ENCODE results near the gene LITAFD.
"Not testable (repeated sequence)": the region's sequence is repeated elsewhere in the genome, so short reads cannot be mapped to it uniquely, and the experiment has no call there.

LITAFD gene

GRCh38 chr16:8882041-8882617 lies at the start of gene LITAFD:
LITAFD (plus strand) TSS chr16:8882351; CDS start chr16:8884356, 2,005 bp downstream.
- Mint-ChIP-seq H3K36me3 (peaks cover 2% of the 10 kb centered on the region), H3K27ac (no peak within 1 kb of the TSS), H3K27me3 (peaks cover 60% of the 10 kb centered on the region), H3K9me3 (no peaks in the 10 kb centered on the region), H3K4me3 (no peak within 1 kb of the TSS), H3K4me1 (peaks cover 16% of the 10 kb centered on the region)
- CTCF ChIA-PET: interaction anchor here (0.7 to 7.5 kb wide), 7 partner anchors 26 to 303 kb away, joined by 3 to 55 read pairs (median 3); no protein-coding TSS in a partner anchor
- no peak for DNase-seq

GRCh38 chr16:8832717-8833105 lies 49.4 kb upstream of the LITAFD start:
- CTCF ChIA-PET: no interaction called here
- Mint-ChIP-seq H3K4me1 (peaks cover 22% of the 10 kb centered on the region), H3K27ac (peak overlapping the region; percentile 46), H3K27me3 (no peaks in the 10 kb centered on the region), H3K9me3 (no peaks in the 10 kb centered on the region), H3K36me3 (peaks cover 21% of the 10 kb centered on the region), H3K4me3 (no peak overlapping the region)
- no peak for DNase-seq

- H3K4me1 Mint-ChIP-seq: peaks cover 15% of the 10 kb centered on the region
- DNase-seq, CTCF ChIA-PET, H3K9me3 Mint-ChIP-seq, H3K27me3 Mint-ChIP-seq, H3K4me3 Mint-ChIP-seq, H3K27ac Mint-ChIP-seq, H3K36me3 Mint-ChIP-seq: not testable (repeated sequence)
Measured at GRCh38 chr16:8836797-8837196, 45.4 kb upstream of the LITAFD start.

GRCh38 chr16:8837594-8837993 lies 44.6 kb upstream of the LITAFD start:
- H3K9me3 Mint-ChIP-seq, DNase-seq, H3K4me1 Mint-ChIP-seq, H3K4me3 Mint-ChIP-seq, H3K27me3 Mint-ChIP-seq, H3K27ac Mint-ChIP-seq, H3K36me3 Mint-ChIP-seq, CTCF ChIA-PET: not testable (repeated sequence)

GRCh38 chr16:8842016-8842415 lies 40.1 kb upstream of the LITAFD start:
- peak overlapping the region; percentile 3 for H3K27ac Mint-ChIP-seq
- DNase-seq, H3K9me3 Mint-ChIP-seq, H3K4me1 Mint-ChIP-seq, CTCF ChIA-PET, H3K27me3 Mint-ChIP-seq, H3K36me3 Mint-ChIP-seq, H3K4me3 Mint-ChIP-seq: not testable (repeated sequence)

GRCh38 chr16:8843296-8843695 lies 38.9 kb upstream of the LITAFD start:
- H3K27ac Mint-ChIP-seq, H3K9me3 Mint-ChIP-seq, H3K36me3 Mint-ChIP-seq, H3K27me3 Mint-ChIP-seq, H3K4me3 Mint-ChIP-seq, DNase-seq, CTCF ChIA-PET, H3K4me1 Mint-ChIP-seq: not testable (repeated sequence)

GRCh38 chr16:8845699-8846298 lies 36.4 kb upstream of the LITAFD start:
- CTCF ChIA-PET: no interaction called here
- Mint-ChIP-seq H3K27ac (no peak overlapping the region), H3K4me1 (peaks cover 7% of the 10 kb centered on the region), H3K9me3 (no peaks in the 10 kb centered on the region), H3K4me3 (no peak overlapping the region), H3K27me3 (no peaks in the 10 kb centered on the region), H3K36me3 (peaks cover 22% of the 10 kb centered on the region)
- DNase-seq: no peak

- Mint-ChIP-seq H3K27ac (no peak overlapping the region), H3K4me1 (peaks cover 12% of the 10 kb centered on the region), H3K4me3 (no peak overlapping the region), H3K9me3 (no peaks in the 10 kb centered on the region), H3K27me3 (no peaks in the 10 kb centered on the region), H3K36me3 (peaks cover 25% of the 10 kb centered on the region)
- DNase-seq: no peak
- CTCF ChIA-PET: interaction anchor here (0.6 kb wide), 1 partner anchor 272 kb away, joined by 4 read pairs; no protein-coding TSS in a partner anchor
Measured at GRCh38 chr16:8846401-8846932, 35.7 kb upstream of the LITAFD start.

GRCh38 chr16:8847145-8847544 lies 35.0 kb upstream of the LITAFD start:
- Mint-ChIP-seq H3K4me3 (no peak overlapping the region), H3K36me3 (peaks cover 28% of the 10 kb centered on the region)
- CTCF ChIA-PET: interaction anchor here (0.6 kb wide), 1 partner anchor 272 kb away, joined by 4 read pairs; no protein-coding TSS in a partner anchor

GRCh38 chr16:8847623-8848022 lies 34.5 kb upstream of the LITAFD start:
- H3K27ac Mint-ChIP-seq: peak overlapping the region; percentile 9
- no peak overlapping the region for H3K4me3 Mint-ChIP-seq
- peaks cover 28% of the 10 kb centered on the region for H3K36me3 Mint-ChIP-seq
- CTCF ChIA-PET: no interaction called here
- peaks cover 15% of the 10 kb centered on the region for H3K4me1 Mint-ChIP-seq
- no peaks in the 10 kb centered on the region for H3K27me3 Mint-ChIP-seq
- DNase-seq: peak; percentile 19
- H3K9me3 Mint-ChIP-seq: no peaks in the 10 kb centered on the region

More at GRCh38 chr16:8847145-8847544, 35.0 kb upstream of the LITAFD start:
- no peaks in the 10 kb centered on the region for H3K27me3 Mint-ChIP-seq
- peak overlapping the region; percentile 9 for H3K27ac Mint-ChIP-seq
- H3K9me3 Mint-ChIP-seq: no peaks in the 10 kb centered on the region
- peaks cover 15% of the 10 kb centered on the region for H3K4me1 Mint-ChIP-seq
- DNase-seq: peak; percentile 4

- CTCF ChIA-PET: no interaction called here
- no peak overlapping the region for H3K27ac Mint-ChIP-seq
Measured at GRCh38 chr16:8848231-8848938, 33.8 kb upstream of the LITAFD start.

GRCh38 chr16:8848939-8849391 lies 33.2 kb upstream of the LITAFD start:
- Mint-ChIP-seq H3K9me3 (no peaks in the 10 kb centered on the region), H3K27ac (no peak overlapping the region), H3K27me3 (no peaks in the 10 kb centered on the region), H3K4me3 (no peak overlapping the region), H3K4me1 (peaks cover 26% of the 10 kb centered on the region), H3K36me3 (peaks cover 35% of the 10 kb centered on the region)
- CTCF ChIA-PET: no interaction called here
- no peak for DNase-seq

More at GRCh38 chr16:8848231-8848938, 33.8 kb upstream of the LITAFD start:
- peaks cover 35% of the 10 kb centered on the region for H3K36me3 Mint-ChIP-seq
- no peaks in the 10 kb centered on the region for H3K9me3 Mint-ChIP-seq
- H3K4me1 Mint-ChIP-seq: peaks cover 21% of the 10 kb centered on the region
- no peak overlapping the region for H3K4me3 Mint-ChIP-seq
- no peaks in the 10 kb centered on the region for H3K27me3 Mint-ChIP-seq
- peak; percentile 17 for DNase-seq

- CTCF ChIA-PET: no interaction called here
- Mint-ChIP-seq H3K27me3 (no peaks in the 10 kb centered on the region), H3K27ac (peak overlapping the region; percentile 63), H3K36me3 (peaks cover 39% of the 10 kb centered on the region), H3K4me3 (no peak overlapping the region), H3K4me1 (peaks cover 32% of the 10 kb centered on the region), H3K9me3 (no peaks in the 10 kb centered on the region)
- peak; percentile 17 for DNase-seq
Measured at GRCh38 chr16:8849411-8850011, 32.6 kb upstream of the LITAFD start.

GRCh38 chr16:8850279-8850885 lies 31.8 kb upstream of the LITAFD start:
- Mint-ChIP-seq H3K27ac (peak overlapping the region; percentile 80), H3K4me3 (no peak overlapping the region)
- DNase-seq: peak; percentile 31

More at GRCh38 chr16:8850279-8850885, 31.8 kb upstream of the LITAFD start:
- H3K9me3 Mint-ChIP-seq: no peaks in the 10 kb centered on the region
- H3K27me3 Mint-ChIP-seq: no peaks in the 10 kb centered on the region
- H3K36me3 Mint-ChIP-seq: peaks cover 38% of the 10 kb centered on the region
- CTCF ChIA-PET: no interaction called here
- H3K4me1 Mint-ChIP-seq: peaks cover 39% of the 10 kb centered on the region
